ENCODE data around the gene GPR89B.
"Not testable (repeated sequence)": the region's sequence is repeated elsewhere in the genome, so short reads cannot be mapped to it uniquely, and the experiment has no call there.

GPR89B gene

GRCh38 chr1:147912553-147912952, 15.7 kb upstream of the GPR89B start:
- H3K36me3 Mint-ChIP-seq = no peaks in the 10 kb centered on the region
- CTCF ChIA-PET = no interaction called here

GRCh38 chr1:147913362-147913942, 14.8 kb upstream of the GPR89B start:
- Mint-ChIP-seq H3K27ac (no peak overlapping the region), H3K9me3 (no peaks in the 10 kb centered on the region), H3K4me3 (no peak overlapping the region), H3K27me3 (peaks cover 26% of the 10 kb centered on the region), H3K4me1 (no peaks in the 10 kb centered on the region), H3K36me3 (no peaks in the 10 kb centered on the region)
- CTCF ChIA-PET = interaction anchor here (1.6 kb wide), 1 partner anchor 9 kb away, joined by 3 read pairs; no protein-coding TSS in a partner anchor
- no peak for DNase-seq

More at GRCh38 chr1:147912553-147912952, 15.7 kb upstream of the GPR89B start:
- DNase-seq = no peak
- Mint-ChIP-seq H3K4me1 (no peaks in the 10 kb centered on the region), H3K27ac (no peak overlapping the region), H3K27me3 (peaks cover 29% of the 10 kb centered on the region), H3K9me3 (no peaks in the 10 kb centered on the region), H3K4me3 (no peak overlapping the region)

- no peaks in the 10 kb centered on the region for H3K36me3 Mint-ChIP-seq
- H3K27ac Mint-ChIP-seq = no peak overlapping the region
- H3K4me1 Mint-ChIP-seq = no peaks in the 10 kb centered on the region
- H3K4me3 Mint-ChIP-seq = no peak overlapping the region
- CTCF ChIA-PET = interaction anchor here (1.4 kb wide), 1 partner anchor 28 kb away, joined by 3 read pairs; no protein-coding TSS in a partner anchor
- no peak for DNase-seq
- H3K27me3 Mint-ChIP-seq = peaks cover 32% of the 10 kb centered on the region
- no peaks in the 10 kb centered on the region for H3K9me3 Mint-ChIP-seq
Observed at GRCh38 chr1:147919896-147920295, 8.3 kb upstream of the GPR89B start.

GRCh38 chr1:147924813-147925212, 3.4 kb upstream of the GPR89B start:
- DNase-seq = no peak
- H3K27me3 Mint-ChIP-seq = peaks cover 15% of the 10 kb centered on the region
- H3K4me1 Mint-ChIP-seq = peaks cover 5% of the 10 kb centered on the region
- H3K36me3 Mint-ChIP-seq = no peaks in the 10 kb centered on the region
- H3K27ac Mint-ChIP-seq = no peak overlapping the region
- CTCF ChIA-PET = no interaction called here
- H3K4me3 Mint-ChIP-seq = no peak overlapping the region
- H3K9me3 Mint-ChIP-seq = no peaks in the 10 kb centered on the region

- H3K36me3 Mint-ChIP-seq, H3K27me3 Mint-ChIP-seq, CTCF ChIA-PET, H3K27ac Mint-ChIP-seq, DNase-seq, H3K9me3 Mint-ChIP-seq, H3K4me3 Mint-ChIP-seq: not testable (repeated sequence)
- H3K4me1 Mint-ChIP-seq = peaks cover 24% of the 10 kb centered on the region
Observed at GRCh38 chr1:147927215-147927614, 1.0 kb upstream of the GPR89B start.

GRCh38 chr1:147927689-147928088, 531 bp upstream of the GPR89B start:
- H3K27ac Mint-ChIP-seq, CTCF ChIA-PET, H3K4me3 Mint-ChIP-seq, DNase-seq, H3K36me3 Mint-ChIP-seq, H3K9me3 Mint-ChIP-seq, H3K27me3 Mint-ChIP-seq: not testable (repeated sequence)
- H3K4me1 Mint-ChIP-seq = peaks cover 28% of the 10 kb centered on the region

- H3K36me3 Mint-ChIP-seq = peaks cover 11% of the 10 kb centered on the region
- CTCF ChIA-PET, H3K4me3 Mint-ChIP-seq, DNase-seq, H3K27me3 Mint-ChIP-seq, H3K27ac Mint-ChIP-seq, H3K9me3 Mint-ChIP-seq: not testable (repeated sequence)
- peaks cover 29% of the 10 kb centered on the region for H3K4me1 Mint-ChIP-seq
Observed at GRCh38 chr1:147931137-147931536, 2.9 kb downstream of the GPR89B start.

- H3K27me3 Mint-ChIP-seq, H3K9me3 Mint-ChIP-seq, H3K27ac Mint-ChIP-seq, CTCF ChIA-PET, DNase-seq, H3K4me3 Mint-ChIP-seq: not testable (repeated sequence)
- Mint-ChIP-seq H3K36me3 (peaks cover 17% of the 10 kb centered on the region), H3K4me1 (peaks cover 20% of the 10 kb centered on the region)
Observed at GRCh38 chr1:147935296-147935695, 7.1 kb downstream of the GPR89B start.

- H3K27ac Mint-ChIP-seq, H3K36me3 Mint-ChIP-seq, CTCF ChIA-PET, H3K9me3 Mint-ChIP-seq, H3K4me3 Mint-ChIP-seq, H3K27me3 Mint-ChIP-seq, H3K4me1 Mint-ChIP-seq, DNase-seq: not testable (repeated sequence)
Observed at GRCh38 chr1:147940456-147940855, 12.2 kb downstream of the GPR89B start.

GRCh38 chr1:147942563-147942962, 14.3 kb downstream of the GPR89B start:
- CTCF ChIA-PET, H3K4me3 Mint-ChIP-seq, H3K36me3 Mint-ChIP-seq: not testable (repeated sequence)

GRCh38 chr1:147949517-147949916, 21.3 kb downstream of the GPR89B start:
- H3K36me3 Mint-ChIP-seq, H3K27ac Mint-ChIP-seq, H3K4me1 Mint-ChIP-seq, H3K27me3 Mint-ChIP-seq, CTCF ChIA-PET, H3K9me3 Mint-ChIP-seq, DNase-seq, H3K4me3 Mint-ChIP-seq: not testable (repeated sequence)

More at GRCh38 chr1:147942563-147942962, 14.3 kb downstream of the GPR89B start:
- not testable (repeated sequence) for H3K27ac Mint-ChIP-seq, DNase-seq, H3K4me1 Mint-ChIP-seq, H3K9me3 Mint-ChIP-seq, H3K27me3 Mint-ChIP-seq

GRCh38 chr1:147958906-147959305, 30.7 kb downstream of the GPR89B start:
- H3K9me3 Mint-ChIP-seq, H3K27ac Mint-ChIP-seq, CTCF ChIA-PET, H3K4me3 Mint-ChIP-seq, H3K27me3 Mint-ChIP-seq, DNase-seq, H3K4me1 Mint-ChIP-seq, H3K36me3 Mint-ChIP-seq: not testable (repeated sequence)

GRCh38 chr1:147959680-147960079, 31.5 kb downstream of the GPR89B start:
- H3K27ac Mint-ChIP-seq, H3K27me3 Mint-ChIP-seq, H3K9me3 Mint-ChIP-seq, H3K4me1 Mint-ChIP-seq, DNase-seq, CTCF ChIA-PET, H3K4me3 Mint-ChIP-seq, H3K36me3 Mint-ChIP-seq: not testable (repeated sequence)

GRCh38 chr1:147964575-147964974, 36.4 kb downstream of the GPR89B start:
- H3K4me3 Mint-ChIP-seq, H3K27ac Mint-ChIP-seq, DNase-seq, H3K9me3 Mint-ChIP-seq, H3K36me3 Mint-ChIP-seq, H3K4me1 Mint-ChIP-seq, CTCF ChIA-PET, H3K27me3 Mint-ChIP-seq: not testable (repeated sequence)

- H3K4me1 Mint-ChIP-seq, H3K27ac Mint-ChIP-seq, H3K36me3 Mint-ChIP-seq, H3K9me3 Mint-ChIP-seq, H3K4me3 Mint-ChIP-seq, H3K27me3 Mint-ChIP-seq, DNase-seq, CTCF ChIA-PET: not testable (repeated sequence)
Observed at GRCh38 chr1:147966657-147967056, 38.4 kb downstream of the GPR89B start.

Data from activated naive CD4-positive, alpha-beta T cell treated with anti-CD3 and anti-CD28 coated beads, Interleukin-2, amount 10 ng/mL, durations not matched to agents 7 days and 5 days (primary cell).